Measurements from ENCODE around the gene NEK4. TPM values are rescaled to one million over a fixed set of nuclear protein-coding genes. Genes with fewer than 3 reads are reported as not detected.

NEK4 gene
- total RNA-seq, 1 experiment from 2014 or later: 36.2 TPM

GRCh38 chr3:52788890-52789745, 18.4 kb upstream of the NEK4 start:
- TF ChIP-seq JUND (IDR thresholded peaks at IDR 0.05) (no peak), FOSL1 (IDR thresholded peaks at IDR 0.05; ENCODE audit: low read depth) (no peak), SP1 (IDR thresholded peaks at IDR 0.05; ENCODE audit: low read depth) (no peak), REST (IDR thresholded peaks at IDR 0.05; ENCODE audit: low read depth) (no peak), POLR2AphosphoS5 (IDR thresholded peaks at IDR 0.05; ENCODE audit: low read depth, low read length) (no peak)

More at GRCh38 chr3:52788890-52789745, 18.4 kb upstream of the NEK4 start:
- Histone ChIP-seq H3K9me3 (ENCODE audit: control insufficient read depth in 1 of 2, insufficient read depth in 1 of 2, low read depth in 1 of 2, low read length in 2 of 2) (no peaks in the 10 kb centered on the region), H3K27me3 (ENCODE audit: insufficient read depth, low read length) (no peaks in the 10 kb centered on the region), H3K27ac (ENCODE audit: low read depth, low read length) (no peak overlapping the region), H3K4me2 (ENCODE audit: low read length) (no peak overlapping the region), H3K36me3 (ENCODE audit: control insufficient read depth in 1 of 2, insufficient read depth in 2 of 2, low read length in 2 of 2) (no peaks in the 10 kb centered on the region), H3K4me1 (ENCODE audit: control insufficient read depth in 1 of 2, insufficient read depth in 2 of 2, low read length in 2 of 2) (no peaks in the 10 kb centered on the region), H3K9ac (ENCODE audit: low read length) (no peak overlapping the region), H3K9me2 (ENCODE audit: insufficient read depth) (no peaks in the 10 kb centered on the region), H3K79me2 (ENCODE audit: insufficient read depth, low read length) (no peaks in the 10 kb centered on the region), H2AFZ (ENCODE audit: low read depth, low read length, poor library complexity, severe bottlenecking) (no peak overlapping the region), H4K20me1 (ENCODE audit: insufficient read depth) (no peaks in the 10 kb centered on the region), H3K4me3 (replicated peaks in 1 of 2; ENCODE audit: low read depth in 1 of 2, low read length in 2 of 2) (no peak overlapping the region)
- BruUV-seq (replicated peaks): no TSS peak
- intact Hi-C loops (cut with micrococcal nuclease): no loop called here
- ATAC-seq (no peak), DNase-seq (ENCODE audit: low read depth, low spot score) (no peak)
- ChIA-PET POLR2A (no interaction called here), RAD21 (ENCODE audit: low non-redundant PET in 1 of 2, low total read pairs in 2 of 2, uncharacterized antibody in 2 of 2, unreplicated experiment in 2 of 2) (no interaction called here), CTCF (interaction anchor here (1.7 kb wide), 1 partner anchor 10 kb away, joined by 4 read pairs; no protein-coding TSS in a partner anchor)
